ENCODE results near the gene YKT6. TPM values are rescaled to one million over a fixed set of nuclear protein-coding genes. Genes with fewer than 3 reads are reported as not detected.

YKT6 gene
- polyA plus RNA-seq, 1 experiment, result 124 TPM

DNA sequence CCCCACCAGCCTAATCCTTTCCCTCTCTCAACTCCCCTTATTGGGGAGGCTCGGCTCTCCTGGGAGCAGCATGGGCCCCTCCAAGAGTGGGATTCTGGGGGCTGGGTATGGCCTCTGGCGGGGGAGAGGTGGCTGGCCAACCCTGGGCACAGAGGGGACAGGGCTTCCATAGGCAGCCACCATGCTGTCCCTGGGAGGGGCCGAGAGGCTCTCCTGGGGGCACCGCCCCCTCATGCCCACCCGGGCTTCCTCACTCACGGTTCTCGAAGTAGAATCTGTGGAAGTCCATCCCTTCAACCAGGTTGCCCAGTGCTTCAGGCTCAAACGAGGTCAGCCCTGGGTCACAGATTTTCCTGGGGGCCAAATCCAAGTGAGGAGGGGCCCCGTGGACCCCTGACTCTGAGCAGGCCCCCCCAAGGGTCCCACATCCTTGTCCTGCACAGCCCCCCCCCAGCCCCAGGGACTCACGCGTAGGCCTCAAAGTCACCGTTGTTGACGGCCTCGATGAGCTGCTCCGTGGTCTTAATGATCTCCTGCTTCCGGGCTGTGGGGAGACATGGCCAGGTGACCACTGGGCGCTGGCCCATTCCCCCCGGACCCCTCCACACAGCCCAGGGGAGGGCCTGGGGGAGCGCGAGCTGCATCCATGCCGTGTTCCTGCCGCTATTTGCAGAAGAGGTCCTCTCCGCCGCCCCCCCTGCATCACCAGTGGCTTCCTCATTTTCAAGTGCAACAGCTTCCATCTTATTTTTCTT, 19.8 kb downstream of the YKT6 start:
- DNase-seq (ENCODE audit: low read depth, low spot score), result no peak
- CTCF ChIA-PET, result interaction anchor here (0.6 kb wide), 1 partner anchor 522 kb away, joined by 7 read pairs; no protein-coding TSS in a partner anchor
- POLR2A ChIA-PET, result interaction anchor here (0.6 kb wide), 1 partner anchor 81 kb away, joined by 4 read pairs; no protein-coding TSS in a partner anchor

DNA sequence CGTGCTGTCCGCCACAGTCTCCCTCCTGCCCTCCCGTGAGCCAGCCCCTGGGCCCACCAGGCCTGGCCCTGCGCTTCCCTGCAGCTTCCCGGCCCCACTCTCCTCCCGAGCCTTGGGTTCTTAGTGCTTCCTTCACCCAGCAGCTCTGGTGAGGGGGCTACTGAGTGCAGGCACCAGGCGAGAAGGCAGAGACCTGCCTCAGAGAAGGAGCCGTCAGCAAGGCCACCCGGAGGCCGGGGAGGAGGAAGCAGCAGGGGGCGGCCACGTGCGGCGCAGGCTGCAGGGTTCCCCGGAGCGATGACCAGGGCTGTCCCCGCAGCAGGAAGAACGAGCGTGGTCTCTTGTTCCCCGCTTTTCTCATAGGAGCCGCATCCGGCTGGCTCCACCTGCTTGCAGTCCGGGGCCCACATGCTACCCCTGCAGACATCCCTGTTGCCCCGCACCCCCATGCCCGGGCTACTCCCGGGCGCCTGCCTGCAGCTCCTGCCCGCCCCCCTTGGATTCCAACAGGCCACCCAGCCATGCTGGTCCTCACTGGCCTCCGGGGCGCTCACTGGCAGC, 20.5 kb downstream of the YKT6 start:
- POLR2A ChIA-PET, result interaction anchor here (0.6 kb wide), 1 partner anchor 81 kb away, joined by 4 read pairs; no protein-coding TSS in a partner anchor
- peaks cover 20% of the 10 kb centered on the region for H3K9me3 ChIP-seq (ENCODE audit: control insufficient read depth, insufficient read depth, low read length)
- peaks cover 33% of the 10 kb centered on the region for H3K27me3 ChIP-seq (ENCODE audit: control insufficient read depth, insufficient read depth, low read length)
- CTCF ChIA-PET, result interaction anchor here (0.6 kb wide), 1 partner anchor 521 kb away, joined by 7 read pairs; no protein-coding TSS in a partner anchor
- no peak for DNase-seq (ENCODE audit: low read depth, low spot score)
- TF ChIP-seq, protein P1, sequence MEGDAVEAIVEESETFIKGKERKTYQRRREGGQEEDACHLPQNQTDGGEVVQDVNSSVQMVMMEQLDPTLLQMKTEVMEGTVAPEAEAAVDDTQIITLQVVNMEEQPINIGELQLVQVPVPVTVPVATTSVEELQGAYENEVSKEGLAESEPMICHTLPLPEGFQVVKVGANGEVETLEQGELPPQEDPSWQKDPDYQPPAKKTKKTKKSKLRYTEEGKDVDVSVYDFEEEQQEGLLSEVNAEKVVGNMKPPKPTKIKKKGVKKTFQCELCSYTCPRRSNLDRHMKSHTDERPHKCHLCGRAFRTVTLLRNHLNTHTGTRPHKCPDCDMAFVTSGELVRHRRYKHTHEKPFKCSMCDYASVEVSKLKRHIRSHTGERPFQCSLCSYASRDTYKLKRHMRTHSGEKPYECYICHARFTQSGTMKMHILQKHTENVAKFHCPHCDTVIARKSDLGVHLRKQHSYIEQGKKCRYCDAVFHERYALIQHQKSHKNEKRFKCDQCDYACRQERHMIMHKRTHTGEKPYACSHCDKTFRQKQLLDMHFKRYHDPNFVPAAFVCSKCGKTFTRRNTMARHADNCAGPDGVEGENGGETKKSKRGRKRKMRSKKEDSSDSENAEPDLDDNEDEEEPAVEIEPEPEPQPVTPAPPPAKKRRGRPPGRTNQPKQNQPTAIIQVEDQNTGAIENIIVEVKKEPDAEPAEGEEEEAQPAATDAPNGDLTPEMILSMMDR (IDR thresholded peaks at IDR 0.05; ENCODE audit: low read depth, low read length), result peak; percentile 27; the same call in 1 of the 2 replicates
- H3K4me3 ChIP-seq (ENCODE audit: low read depth, low read length), result no peak overlapping the region
- no peak overlapping the region for H3K27ac ChIP-seq (ENCODE audit: low read depth, low read length)

More for the DNA sequence above, 19.8 kb downstream of the YKT6 start:
- TF ChIP-seq, protein P1 (IDR thresholded peaks at IDR 0.05; ENCODE audit: low read depth, low read length), result no peak
- H3K4me3 ChIP-seq (ENCODE audit: low read depth, low read length), result no peak overlapping the region
- H3K9me3 ChIP-seq (ENCODE audit: control insufficient read depth, insufficient read depth, low read length), result peaks cover 20% of the 10 kb centered on the region
- H3K27ac ChIP-seq (ENCODE audit: low read depth, low read length), result no peak overlapping the region
- peaks cover 25% of the 10 kb centered on the region for H3K27me3 ChIP-seq (ENCODE audit: control insufficient read depth, insufficient read depth, low read length)

DNA sequence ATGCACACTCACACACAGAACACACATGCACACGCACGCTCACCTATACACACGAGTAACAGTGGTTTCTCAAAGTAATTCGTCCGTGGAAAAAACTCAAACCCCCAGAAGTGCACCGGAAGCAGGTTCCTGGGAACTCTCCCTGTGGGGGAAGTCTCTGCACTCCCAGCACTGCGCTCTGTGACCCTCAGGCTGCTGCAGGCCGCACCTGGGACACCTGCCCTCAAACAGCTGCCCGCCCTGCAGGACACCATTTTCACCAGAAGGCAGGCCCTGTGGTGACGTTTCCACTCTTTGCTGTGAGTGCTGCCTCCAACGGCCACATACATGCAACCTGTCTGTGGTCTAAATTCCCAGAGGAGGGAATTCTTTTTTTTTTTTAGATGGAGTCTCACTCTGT, 21.3 kb downstream of the YKT6 start:
- no peak for DNase-seq (ENCODE audit: low read depth, low spot score)
- CTCF ChIA-PET, result no interaction called here

DNA sequence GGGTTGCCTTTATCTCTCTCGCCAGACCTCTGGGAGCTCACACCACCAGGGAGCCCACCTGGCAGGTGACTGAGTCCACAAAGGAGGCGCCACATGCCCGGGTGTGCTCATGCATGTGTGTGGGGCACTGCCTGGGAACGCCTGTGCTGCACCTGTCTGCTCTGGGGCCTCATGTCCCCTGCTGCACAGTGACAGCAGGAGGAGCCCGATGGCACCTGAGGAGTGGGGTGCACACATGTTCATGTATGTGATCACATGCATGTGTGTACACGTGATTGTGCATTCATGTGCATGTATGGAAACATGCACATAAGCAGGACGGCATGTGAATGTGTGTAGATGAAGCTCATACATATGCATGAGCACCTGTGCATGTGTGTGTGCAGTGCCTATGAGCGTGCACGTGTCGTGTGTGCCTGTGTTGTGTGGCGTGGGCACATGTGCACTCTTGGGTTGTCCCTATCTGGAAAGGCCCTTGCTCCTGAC, 22.0 kb downstream of the YKT6 start:
- Histone ChIP-seq H3K4me3 (ENCODE audit: low read depth, low read length) (no peak overlapping the region), H3K9me3 (ENCODE audit: control insufficient read depth, insufficient read depth, low read length) (peaks cover 20% of the 10 kb centered on the region), H3K27me3 (ENCODE audit: control insufficient read depth, insufficient read depth, low read length) (peaks cover 37% of the 10 kb centered on the region), H3K27ac (ENCODE audit: low read depth, low read length) (no peak overlapping the region)
- POLR2A ChIA-PET, result interaction anchor here (1.1 kb wide), 1 partner anchor 44 kb away, joined by 3 read pairs; no protein-coding TSS in a partner anchor
- TF ChIP-seq, protein P1 (IDR thresholded peaks at IDR 0.05; ENCODE audit: low read depth, low read length), result no peak
- CTCF ChIA-PET, result no interaction called here
- no peak for DNase-seq (ENCODE audit: low read depth, low spot score)

More for the DNA sequence above, 21.3 kb downstream of the YKT6 start:
- TF ChIP-seq, protein P1 (IDR thresholded peaks at IDR 0.05; ENCODE audit: low read depth, low read length), result no peak
- no peak overlapping the region for H3K4me3 ChIP-seq (ENCODE audit: low read depth, low read length)
- no peak overlapping the region for H3K27ac ChIP-seq (ENCODE audit: low read depth, low read length)
- peaks cover 35% of the 10 kb centered on the region for H3K27me3 ChIP-seq (ENCODE audit: control insufficient read depth, insufficient read depth, low read length)
- POLR2A ChIA-PET, result interaction anchor here (1.1 kb wide), 1 partner anchor 45 kb away, joined by 3 read pairs; no protein-coding TSS in a partner anchor
- peaks cover 20% of the 10 kb centered on the region for H3K9me3 ChIP-seq (ENCODE audit: control insufficient read depth, insufficient read depth, low read length)
